IMR-90 (cell line): Measurements from ENCODE around the gene KCNMB2. TPM values are rescaled to one million over a fixed set of nuclear protein-coding genes. Genes with fewer than 3 reads are reported as not detected.

Source experiments
- ATAC-seq: fragments of 200-7000 bp; cut with Tn5 transposase; 2 replicates; pipeline ENCODE4 v1.9.1; 2020; ENCODE audit warnings: low read depth, mild to moderate bottlenecking, moderate library complexity
- BruUV-seq: library from RNA; stranded (reverse); fragments of 400-500 nt; replicated peaks from 2 replicates; lab custom pipeline; 2021; lab: Mats Ljungman, UMichigan
- CTCF ChIA-PET: fragments of 300-600 bp; formaldehyde crosslinking; extraction: SDS; loops from one replicate; lab custom pipeline; 2021; ENCODE audit warnings: antibody characterized with exemption; lab: Yijun Ruan, JAX
- POLR2A ChIA-PET: fragments of 300-600 bp; sonication (Branson Sonifier 250); formaldehyde crosslinking; loops from one replicate; lab custom pipeline; 2022; ENCODE audit warnings: antibody characterized with exemption; ENCODE audit not compliant: unreplicated experiment; lab: Charles Lee
- DNase-seq: peaks from one replicate; pipeline ENCODE4 v3.0.0; 2013
- H2AFZ ChIP-seq: replicated peaks from 2 replicates; pipeline ENCODE3; 2013; ENCODE audit warnings: low read length, mild to moderate bottlenecking; ENCODE audit not compliant: poor library complexity
- H2AK5ac ChIP-seq: 2 replicates; pipeline ENCODE4 v1.6.1; 2013; ENCODE audit warnings: low read depth, low read length, inconsistent platforms
- H2AK9ac ChIP-seq: replicated peaks from 2 replicates; pipeline ENCODE3; 2013; ENCODE audit warnings: mild to moderate bottlenecking, low read depth, low read length, moderate library complexity; ENCODE audit not compliant: poor library complexity
- H2BK120ac ChIP-seq: 2 replicates; pipeline ENCODE4 v1.6.1; 2013; ENCODE audit warnings: low read depth, low read length, inconsistent platforms
- H2BK15ac ChIP-seq: 3 replicates; pipeline ENCODE4 v1.6.1; 2013; ENCODE audit warnings: low read depth, low read length, inconsistent platforms
- H2BK20ac ChIP-seq: 2 replicates; pipeline ENCODE4 v1.6.1; 2013; ENCODE audit warnings: low read depth, mild to moderate bottlenecking, inconsistent platforms, low read length, moderate library complexity
- H2BK5ac ChIP-seq: 2 replicates; pipeline ENCODE4 v1.6.1; 2013; ENCODE audit warnings: mild to moderate bottlenecking, low read depth, low read length, inconsistent platforms; ENCODE audit not compliant: poor library complexity, severe bottlenecking
- H3K14ac ChIP-seq: replicated peaks from 2 replicates; pipeline ENCODE4 v1.6.1; 2013; ENCODE audit warnings: low read depth, low read length, inconsistent platforms
- H3K18ac ChIP-seq: 2 replicates; pipeline ENCODE4 v1.6.1; 2013; ENCODE audit warnings: low read depth, low read length, control low read depth
- H3K23ac ChIP-seq: 2 replicates; pipeline ENCODE4 v1.6.1; 2013; ENCODE audit warnings: low read depth, low read length, inconsistent platforms
- H3K27ac ChIP-seq: 2 replicates; pipeline ENCODE4 v1.5.1; 2013; ENCODE audit warnings: mild to moderate bottlenecking, control low read depth, low read length; ENCODE audit not compliant: insufficient read depth
- H3K27me3 ChIP-seq: 2 replicates; pipeline ENCODE4 v1.6.1; 2013; ENCODE audit warnings: low read length; ENCODE audit not compliant: control insufficient read depth, insufficient read depth
- H3K36me3 ChIP-seq: 2 replicates; pipeline ENCODE4 v1.6.1; 2013; ENCODE audit warnings: low read length, mixed read lengths; ENCODE audit not compliant: control insufficient read depth, insufficient read depth
- H3K4ac ChIP-seq: 2 replicates; pipeline ENCODE4 v1.6.1; 2013; ENCODE audit warnings: low read depth, low read length, inconsistent platforms
- H3K4me1 ChIP-seq: 2 replicates; pipeline ENCODE4 v1.6.1; 2013; ENCODE audit warnings: low read length, mixed read lengths; ENCODE audit not compliant: control insufficient read depth, insufficient read depth
- H3K4me2 ChIP-seq: 2 replicates; pipeline ENCODE4 v1.6.1; 2013; ENCODE audit warnings: low read depth, mild to moderate bottlenecking, control low read depth, low read length, moderate library complexity
- H3K4me3 ChIP-seq: 2 replicates; pipeline ENCODE4 v1.5.1; 2013; ENCODE audit warnings: low read depth, mild to moderate bottlenecking, control low read depth, low read length, moderate library complexity; ENCODE audit not compliant: insufficient read depth
- H3K56ac ChIP-seq: 2 replicates; pipeline ENCODE4 v1.6.1; 2013; ENCODE audit warnings: low read length, inconsistent platforms; ENCODE audit not compliant: insufficient read depth; ENCODE audit errors: extremely low read depth
- H3K79me1 ChIP-seq, 2 experiments: 2 replicates each; pipeline ENCODE4 v1.6.1; 2013; ENCODE audit warnings: low read length in 2 of 2, inconsistent platforms in 1 of 2, low read depth in 1 of 2
- H3K9ac ChIP-seq: 2 replicates; pipeline ENCODE4 v1.6.1; 2013; ENCODE audit warnings: low read depth, low read length, control low read depth
- H3K9me1 ChIP-seq: 2 replicates; pipeline ENCODE4 v1.6.1; 2013; ENCODE audit warnings: low read length, inconsistent platforms; ENCODE audit not compliant: insufficient read depth
- H3K9me3 ChIP-seq: 2 replicates; pipeline ENCODE4 v1.6.1; 2013; ENCODE audit warnings: low read length; ENCODE audit not compliant: control insufficient read depth, insufficient read depth
- H4K20me1 ChIP-seq: 2 replicates; pipeline ENCODE4 v1.6.1; 2013; ENCODE audit warnings: low read length, inconsistent platforms; ENCODE audit not compliant: insufficient read depth
- H4K5ac ChIP-seq: 2 replicates; pipeline ENCODE4 v1.6.1; 2013; ENCODE audit warnings: mild to moderate bottlenecking, low read depth, low read length, control low read depth
- H4K8ac ChIP-seq, 2 experiments: 2 replicates each; pipeline ENCODE4 v1.6.1; 2013; ENCODE audit warnings: low read depth in 2 of 2, low read length in 2 of 2, control low read depth in 1 of 2, inconsistent platforms in 1 of 2
- H4K91ac ChIP-seq: 2 replicates; pipeline ENCODE4 v1.6.1; 2013; ENCODE audit warnings: low read depth, low read length, inconsistent platforms; ENCODE audit not compliant: insufficient read depth
- RAD21 ChIP-seq: IDR thresholded peaks from 2 replicates; pipeline ENCODE4 v1.6.1; 2012; ENCODE audit warnings: low read length, improper control_type of control experiment
- RCOR1 ChIP-seq: IDR thresholded peaks from 2 replicates; pipeline ENCODE4 v1.6.1; 2012; ENCODE audit warnings: mild to moderate bottlenecking, low read length, improper control_type of control experiment; ENCODE audit not compliant: insufficient replicate concordance
- SMC3 ChIP-seq: fragments of 150-350 bp; IDR thresholded peaks from 2 replicates; pipeline ENCODE4 v1.6.1; 2016; ENCODE audit warnings: low read depth, mild to moderate bottlenecking, antibody characterized with exemption, low read length, moderate library complexity
- WGBS, 2 experiments: methylation state at CpG; one replicate each; pipeline versions ENCODE4 v1.1.5 to v1.1.7; 2013; ENCODE audit warnings: missing lambda C conversion rate in 2 of 2; ENCODE audit not compliant: insufficient read length in 1 of 2; ENCODE audit errors: extremely low coverage in 2 of 2; 5-methylcytosine and 5-hydroxymethylcytosine counted together
- dilution Hi-C: fragments of 300-500 bp; cut with HindIII; formaldehyde crosslinking; loops from one replicate; pipeline ENCODE4 v1.14.3; 2018; ENCODE audit warnings: low sequenced_read_pairs; ENCODE audit not compliant: unreplicated experiment
- in situ Hi-C: fragments of 300-500 bp; cut with MboI; formaldehyde crosslinking; loops from 3 replicates; pipeline ENCODE4 v1.14.3; 2019; ENCODE audit warnings: low sequenced_read_pairs, inconsistent platforms, mixed read lengths
- intact Hi-C: fragments of 100-400 bp; cut with micrococcal nuclease; formaldehyde crosslinking; loops from 2 replicates; pipeline ENCODE4 v1.10.0; 2022
- polyA plus RNA-seq, 3 experiments: library from polyadenylated mRNA; depleted of rRNA; stranded (reverse); fragments of >200 nt; gene quantifications; 2 replicates each; pipeline ENCODE4 v1.2.3, GENCODE V29; 2012; ENCODE audit warnings: low replicate concordance in 1 of 3
- total RNA-seq: library from RNA; depleted of rRNA; stranded (reverse); fragments of >200 nt; gene quantifications from 2 replicates; pipeline ENCODE4 v1.2.3, GENCODE V29; 2012

Gene KCNMB2
- total and polyA plus RNA-seq, 2 of the 4 experiments (the other 2 are of a cell fraction): not detected

DNA sequence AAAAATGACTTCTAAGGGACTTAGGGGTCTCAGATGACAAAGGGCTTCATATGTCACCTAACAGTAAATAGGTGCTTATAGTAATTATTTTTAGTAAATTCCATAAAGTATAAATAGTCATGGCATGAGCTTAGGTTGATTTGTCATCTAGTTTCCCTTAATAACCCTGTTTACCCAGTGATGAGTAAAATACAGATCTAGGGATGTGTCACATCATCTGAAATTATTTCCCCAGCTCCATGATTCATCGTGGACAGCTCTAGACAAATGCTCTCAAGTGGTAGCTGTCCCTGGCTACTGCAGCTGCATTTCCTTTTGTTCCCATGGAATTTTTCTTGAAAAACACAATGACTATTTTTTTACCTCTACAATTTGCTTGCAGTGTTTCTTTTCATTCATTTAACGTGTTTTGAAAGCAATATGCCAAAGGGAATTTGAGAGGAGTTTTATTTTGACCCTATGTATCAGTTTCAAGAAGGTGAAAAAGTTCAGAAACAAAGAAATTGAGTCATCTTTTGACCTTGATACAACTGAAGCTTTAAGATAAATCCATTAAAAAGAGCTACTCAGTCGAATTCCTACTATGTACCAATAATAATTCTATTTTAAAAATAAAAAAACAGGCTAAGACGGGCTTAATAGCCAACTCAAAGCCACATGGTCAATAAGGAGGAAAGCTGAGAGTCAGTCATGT, 241.6 kb downstream of the KCNMB2 start:
- in situ Hi-C loops: no loop called here
- H4K8ac ChIP-seq: no peak overlapping the region
- H3K79me1 ChIP-seq: no peaks in the 10 kb centered on the region
- H4K5ac ChIP-seq: no peak overlapping the region
- H2BK5ac ChIP-seq: no peak overlapping the region
- no peak overlapping the region for H3K9ac ChIP-seq
- no peak overlapping the region for H2BK120ac ChIP-seq
- H3K23ac ChIP-seq: no peak overlapping the region
- ChIA-PET POLR2A (no interaction called here), CTCF (interaction anchor here (0.7 kb wide), 1 partner anchor 75 kb away, joined by 3 read pairs; no protein-coding TSS in a partner anchor)
- no peak for TF ChIP-seq RAD21
- no peak for TF ChIP-seq RCOR1
- no peak for TF ChIP-seq SMC3
- no peak overlapping the region for H2BK15ac ChIP-seq
- H2AK9ac ChIP-seq: no peak overlapping the region
- no peaks in the 10 kb centered on the region for H3K9me3 ChIP-seq
- H2BK20ac ChIP-seq: no peak overlapping the region
- H3K9me1 ChIP-seq: no peaks in the 10 kb centered on the region
- H3K36me3 ChIP-seq: no peaks in the 10 kb centered on the region
- no CpG with 5 or more reads among the region's 4 CpGs for WGBS, 2 experiments
- intact Hi-C loops: no loop called here
- no peaks in the 10 kb centered on the region for H3K4me1 ChIP-seq
- DNase-seq (peak; percentile 8), ATAC-seq (no peak)
- no peak overlapping the region for H2AK5ac ChIP-seq
- no peak overlapping the region for H3K4me2 ChIP-seq
- H3K27me3 ChIP-seq: no peaks in the 10 kb centered on the region
- no peak overlapping the region for H2AFZ ChIP-seq
- no peak overlapping the region for H3K4me3 ChIP-seq
- no peak overlapping the region for H3K14ac ChIP-seq
- no peak overlapping the region for H4K91ac ChIP-seq
- no peak overlapping the region for H3K18ac ChIP-seq
- H3K27ac ChIP-seq: no peak overlapping the region
- no peak overlapping the region for H3K56ac ChIP-seq
- no TSS peak for BruUV-seq
- H4K20me1 ChIP-seq: no peaks in the 10 kb centered on the region
- dilution Hi-C loops: no loop called here
- no peak overlapping the region for H3K4ac ChIP-seq
